Tibial artery (tissue), 4 donors: ENCODE data around the gene HACL1.
A peak's percentile ranks its signal among the peaks of the same experiment; 100 is the strongest.

ENCODE experiments used
- DNase-seq, 2 donors: peaks; one replicate each; pipeline ENCODE4 v3.0.0-alpha.2; 2019
- H3K27ac ChIP-seq, 2 donors: fragments of 200-600 bp; sonication (generic) in 1 of 2; 1 replicate in 1 of 2; 2 replicates in 1 of 2; pipeline ENCODE4 v1.5.1; 2018 to 2019; ENCODE audit warnings: mild to moderate bottlenecking in 1 of 2
- H3K27me3 ChIP-seq, 2 donors: fragments of 200-600 bp; sonication (generic) in 1 of 2; one replicate each; pipeline versions ENCODE4 v1.5.1 to v1.6.0; 2016 to 2019
- H3K36me3 ChIP-seq, 3 donors: fragments of 200-600 bp; sonication (generic) in 2 of 3; one replicate each; pipeline ENCODE4 v1.5.1; 2016 to 2019; ENCODE audit warnings: mild to moderate bottlenecking in 2 of 3
- H3K4me1 ChIP-seq, 4 donors: fragments of 200-600 bp; sonication (generic) in 2 of 4; 1 replicate in 3 of 4; 2 replicates in 1 of 4; pipeline ENCODE4 v1.5.1; 2016 to 2019
- H3K4me3 ChIP-seq, 2 donors: fragments of 200-600 bp; sonication (generic) in 1 of 2; 1 replicate in 1 of 2; 2 replicates in 1 of 2; pipeline ENCODE4 v1.5.1; 2018 to 2019; ENCODE audit warnings: mild to moderate bottlenecking in 2 of 2
- H3K9me3 ChIP-seq, 3 donors: fragments of 200-600 bp; sonication (generic) in 1 of 3; one replicate each; pipeline ENCODE4 v1.5.1; 2016 to 2019
- intact Hi-C: fragments of 100-400 bp; cut with DNase I; formaldehyde crosslinking; loops from one replicate; pipeline ENCODE4 v1.15.0; 2023; ENCODE audit warnings: low total_unique reads
- TF ChIP-seq, protein P1 (sequence below), 2 experiments: fragments of 200-600 bp in 1 of 2; fragments of 450-650 bp in 1 of 2; IDR thresholded peaks; one replicate each; pipeline ENCODE4 v1.5.1; 2017 to 2019; ENCODE audit warnings: antibody characterized with exemption in 2 of 2, mild to moderate bottlenecking in 1 of 2, moderate library complexity in 1 of 2

HACL1 gene

DNA sequence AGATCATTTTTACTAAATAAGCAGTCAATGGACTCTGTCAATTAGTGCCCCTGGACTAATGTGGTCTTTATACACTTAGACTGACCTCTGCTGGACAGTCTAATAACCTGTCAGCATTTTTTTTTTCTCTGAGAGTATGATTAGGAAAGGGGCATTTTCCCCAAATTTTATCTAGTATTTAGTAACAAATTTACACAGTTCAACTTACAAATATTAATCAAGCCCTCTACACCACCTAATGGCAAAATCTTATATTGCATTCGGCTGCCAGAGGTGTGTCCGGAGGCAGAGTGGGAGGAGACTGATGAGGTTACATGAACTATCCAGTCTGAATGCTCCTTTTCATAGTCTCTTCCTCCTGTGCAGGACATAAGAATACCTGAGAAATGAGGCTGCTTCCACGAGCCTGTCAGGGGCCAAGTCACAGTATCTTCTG lies 43.8 kb downstream of the HACL1 start:
- Histone ChIP-seq H3K4me1 (no peaks in the 10 kb centered on the region), H3K36me3 (peaks cover 15 to 55% (median 17%) of the 10 kb centered on the region in 3 donors), H3K27me3 (no peaks in the 10 kb centered on the region), H3K4me3 (no peak overlapping the region), H3K27ac (no peak overlapping the region), H3K9me3 (no peaks in the 10 kb centered on the region)
- intact Hi-C loops = loop anchor here (2.0 kb wide), 1 partner anchor 355 kb away; no protein-coding TSS in a partner anchor
- DNase-seq = peak in 1 of 2 donors; percentile 60
- TF ChIP-seq, protein P1, sequence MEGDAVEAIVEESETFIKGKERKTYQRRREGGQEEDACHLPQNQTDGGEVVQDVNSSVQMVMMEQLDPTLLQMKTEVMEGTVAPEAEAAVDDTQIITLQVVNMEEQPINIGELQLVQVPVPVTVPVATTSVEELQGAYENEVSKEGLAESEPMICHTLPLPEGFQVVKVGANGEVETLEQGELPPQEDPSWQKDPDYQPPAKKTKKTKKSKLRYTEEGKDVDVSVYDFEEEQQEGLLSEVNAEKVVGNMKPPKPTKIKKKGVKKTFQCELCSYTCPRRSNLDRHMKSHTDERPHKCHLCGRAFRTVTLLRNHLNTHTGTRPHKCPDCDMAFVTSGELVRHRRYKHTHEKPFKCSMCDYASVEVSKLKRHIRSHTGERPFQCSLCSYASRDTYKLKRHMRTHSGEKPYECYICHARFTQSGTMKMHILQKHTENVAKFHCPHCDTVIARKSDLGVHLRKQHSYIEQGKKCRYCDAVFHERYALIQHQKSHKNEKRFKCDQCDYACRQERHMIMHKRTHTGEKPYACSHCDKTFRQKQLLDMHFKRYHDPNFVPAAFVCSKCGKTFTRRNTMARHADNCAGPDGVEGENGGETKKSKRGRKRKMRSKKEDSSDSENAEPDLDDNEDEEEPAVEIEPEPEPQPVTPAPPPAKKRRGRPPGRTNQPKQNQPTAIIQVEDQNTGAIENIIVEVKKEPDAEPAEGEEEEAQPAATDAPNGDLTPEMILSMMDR (IDR thresholded peaks at IDR 0.05) = peak; percentile 53 to 56

DNA sequence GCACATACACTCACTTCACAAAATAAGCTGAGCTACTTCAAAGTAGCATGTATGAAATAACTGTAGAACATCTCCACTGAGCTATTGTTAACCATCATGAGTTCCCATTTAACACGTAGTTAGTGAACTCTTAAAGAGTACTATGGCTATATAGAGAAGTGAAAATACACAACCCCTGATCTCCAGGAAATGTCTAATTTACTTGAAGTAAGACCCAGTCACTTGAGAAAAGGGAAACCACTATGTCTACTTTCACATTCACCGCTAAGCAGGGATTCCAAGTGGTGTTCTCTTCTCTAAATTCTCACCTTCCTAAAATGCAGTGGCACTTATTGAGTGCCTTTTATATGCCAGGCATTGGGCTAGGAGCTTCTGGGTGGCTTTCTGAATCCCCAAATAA lies 44.9 kb downstream of the HACL1 start:
- Histone ChIP-seq H3K36me3 (peaks cover 4 to 49% (median 7%) of the 10 kb centered on the region in 3 donors), H3K4me3 (no peak overlapping the region), H3K27ac (no peak overlapping the region), H3K4me1 (no peaks in the 10 kb centered on the region), H3K27me3 (no peaks in the 10 kb centered on the region), H3K9me3 (no peaks in the 10 kb centered on the region)
- TF ChIP-seq, protein P1 (IDR thresholded peaks at IDR 0.05) = no peak
- no peak for DNase-seq
- intact Hi-C loops = loop anchor here (2.0 kb wide), 1 partner anchor 354 kb away; no protein-coding TSS in a partner anchor

DNA sequence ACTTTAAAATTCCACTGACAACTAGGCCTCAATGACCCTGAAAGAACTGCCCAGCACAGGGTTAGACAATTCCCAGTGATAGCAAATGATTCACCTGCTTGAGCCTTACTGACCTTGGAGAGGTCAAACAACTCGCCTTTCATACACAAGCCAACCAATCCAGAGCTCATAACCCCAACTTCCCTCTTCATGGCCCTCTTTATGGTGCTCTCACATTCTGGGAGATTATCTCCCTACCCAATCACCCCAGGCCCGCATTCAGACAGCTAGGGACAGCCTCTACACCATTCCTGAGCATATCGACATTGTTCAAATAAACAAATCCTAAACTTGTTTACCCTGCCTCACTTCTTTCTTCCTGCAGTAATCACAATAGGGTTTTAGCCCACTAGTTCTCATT lies 47.6 kb downstream of the HACL1 start:
- Histone ChIP-seq H3K9me3 (no peaks in the 10 kb centered on the region), H3K27ac (no peak overlapping the region), H3K4me3 (no peak overlapping the region), H3K4me1 (no peaks in the 10 kb centered on the region), H3K27me3 (no peaks in the 10 kb centered on the region), H3K36me3 (peaks cover 0 to 31% (median 0%) of the 10 kb centered on the region in 3 donors)
- DNase-seq = no peak
- TF ChIP-seq, protein P1 (IDR thresholded peaks at IDR 0.05) = no peak
- intact Hi-C loops = no loop called here

DNA sequence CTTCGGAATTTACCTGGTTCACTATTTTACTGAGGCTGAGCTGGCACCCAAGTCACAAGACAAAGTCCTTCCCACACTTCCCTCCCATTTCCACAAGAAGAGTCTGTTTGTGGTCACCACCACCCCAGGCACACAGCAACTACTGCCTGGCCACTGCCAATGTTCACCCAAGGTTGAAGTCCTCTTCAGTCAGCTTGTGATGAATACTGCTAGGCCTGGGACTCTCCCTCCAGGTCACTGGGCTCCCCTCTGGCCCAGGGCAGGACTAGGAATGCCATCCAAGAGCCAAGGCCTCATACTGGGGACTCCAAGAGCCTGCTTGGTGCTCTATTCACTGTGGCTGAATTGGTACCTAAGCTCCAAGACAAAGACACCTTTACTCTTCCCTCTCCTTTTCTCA lies 49.5 kb downstream of the HACL1 start:
- intact Hi-C loops = no loop called here
- no peak overlapping the region for H3K27ac ChIP-seq
- no peaks in the 10 kb centered on the region for H3K9me3 ChIP-seq
- H3K27me3 ChIP-seq = no peaks in the 10 kb centered on the region
- no peak for DNase-seq
- no peaks in the 10 kb centered on the region for H3K4me1 ChIP-seq
- H3K36me3 ChIP-seq = peaks cover 0 to 31% (median 0%) of the 10 kb centered on the region in 3 donors
- TF ChIP-seq, protein P1 (IDR thresholded peaks at IDR 0.05) = no peak
- H3K4me3 ChIP-seq = no peak overlapping the region

DNA sequence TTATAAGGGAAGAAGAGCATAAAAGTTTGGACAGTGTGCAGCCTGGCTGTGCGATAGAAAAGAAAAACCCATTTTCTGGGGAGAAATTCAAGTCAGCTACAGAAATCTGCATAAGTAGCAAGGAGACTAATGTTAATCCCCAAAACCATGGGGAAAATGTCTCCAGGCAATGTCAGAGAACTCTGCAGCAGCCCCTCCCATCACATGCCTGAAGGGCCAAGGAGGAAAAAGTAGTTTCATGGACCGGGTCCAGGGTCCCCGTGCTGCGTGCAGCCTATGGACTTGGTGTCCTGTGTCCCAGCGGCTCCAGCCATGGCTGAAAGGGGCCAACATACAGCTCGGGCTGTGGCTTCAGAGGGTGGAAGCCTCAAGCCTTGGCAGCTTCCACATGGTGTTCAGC lies 51.5 kb downstream of the HACL1 start:
- TF ChIP-seq, protein P1 (IDR thresholded peaks at IDR 0.05) = no peak
- Histone ChIP-seq H3K36me3 (peaks cover 0 to 24% (median 0%) of the 10 kb centered on the region in 3 donors), H3K27ac (no peak overlapping the region), H3K4me3 (no peak overlapping the region), H3K27me3 (no peaks in the 10 kb centered on the region), H3K9me3 (no peaks in the 10 kb centered on the region), H3K4me1 (no peaks in the 10 kb centered on the region)
- DNase-seq = no peak
- intact Hi-C loops = no loop called here

DNA sequence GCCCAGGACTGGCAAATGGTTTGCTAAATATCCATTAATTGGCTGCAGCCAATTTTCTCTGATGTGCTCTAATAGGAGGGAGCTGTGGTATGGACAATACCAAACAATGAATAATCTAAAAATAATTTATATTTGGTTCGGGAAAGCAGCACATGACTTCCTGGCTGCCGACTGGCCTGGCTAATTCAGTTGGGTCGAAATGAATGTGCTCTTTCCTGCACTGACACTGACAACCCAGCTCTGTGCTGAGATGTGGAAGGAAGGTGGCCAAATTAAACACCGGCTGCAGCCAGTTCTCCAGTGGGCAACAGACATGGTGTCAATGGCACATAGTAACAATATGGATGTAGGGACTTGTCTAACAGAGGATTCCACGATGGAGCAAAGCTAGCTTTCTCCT lies 58.8 kb downstream of the HACL1 start:
- Histone ChIP-seq H3K4me3 (no peak overlapping the region), H3K27me3 (no peaks in the 10 kb centered on the region), H3K36me3 (no peaks in the 10 kb centered on the region), H3K27ac (peak overlapping the region in 1 of 2 donors; percentile 40), H3K4me1 (peaks cover 0 to 17% (median 8%) of the 10 kb centered on the region in 4 donors), H3K9me3 (no peaks in the 10 kb centered on the region)
- TF ChIP-seq, protein P1 (IDR thresholded peaks at IDR 0.05) = no peak
- intact Hi-C loops = no loop called here
- no peak for DNase-seq
